Measurements from ENCODE around the gene EPB41.

GRCh38 chr1:28986306-28986910 lies 72.0 kb downstream of the EPB41 start:
- TF ChIP-seq CTCF (IDR thresholded peaks at IDR 0.05; ENCODE audit: control extremely low read depth in 1 of 3, insufficient read depth in 1 of 3, low read depth in 1 of 3, low read length in 3 of 3) (no peak), RAD21 (IDR thresholded peaks at IDR 0.05 in 1 of 2, conservative IDR thresholded peaks at IDR 0.05 in 1 of 2; ENCODE audit: low read depth in 2 of 2, low read length in 2 of 2) (no peak), RFX5 (IDR thresholded peaks at IDR 0.05; ENCODE audit: borderline replicate concordance, low read depth, low read length) (no peak), EP300 (IDR thresholded peaks at IDR 0.05; ENCODE audit: borderline replicate concordance in 1 of 2, low read depth in 2 of 2, low read length in 2 of 2) (no peak), PHF8 (conservative IDR thresholded peaks at IDR 0.05; ENCODE audit: low read depth, low read length) (no peak)
